Naive thymus-derived CD4-positive, alpha-beta T cell (primary cell): ENCODE results near the gene STIM1. TPM values are rescaled to one million over a fixed set of nuclear protein-coding genes. Genes with fewer than 3 reads are reported as not detected.
A peak's percentile ranks its signal among the peaks of the same experiment; 100 is the strongest.

Experiments used
- ATAC-seq: fragments of 150-1000 bp; cut with Tn5 transposase; 2 replicates; pipeline ENCODE4 v1.10.0; 2021; ENCODE audit warnings: mild to moderate bottlenecking, moderate library complexity
- CTCF ChIA-PET: fragments of 350-600 bp; sonication (Branson Sonifier 250); formaldehyde crosslinking; loops from one replicate; lab custom pipeline; 2021; ENCODE audit warnings: antibody characterized with exemption; lab: Charles Lee
- POLR2A ChIA-PET: fragments of 350-600 bp; sonication (Branson Sonifier 250); formaldehyde crosslinking; loops from one replicate; lab custom pipeline; 2021; ENCODE audit warnings: antibody characterized with exemption, inconsistent platforms; lab: Charles Lee
- DNase-seq, 9 donors: peaks; one replicate each; pipeline versions ENCODE4 v3.0.0 to v3.0.0-alpha.2; 2020 to 2022; ENCODE audit warnings: mixed read lengths in 1 of 9
- H3K27ac ChIP-seq: one replicate; pipeline ENCODE4 v1.7.0; 2013; ENCODE audit warnings: mild to moderate bottlenecking, low read depth, low read length, moderate library complexity
- H3K27me3 ChIP-seq, 2 donors: one replicate each; pipeline ENCODE4 v1.7.0; 2013; ENCODE audit warnings: low read length in 2 of 2, mild to moderate bottlenecking in 2 of 2, moderate library complexity in 2 of 2; ENCODE audit not compliant: control insufficient read depth in 2 of 2, insufficient read depth in 2 of 2
- H3K36me3 ChIP-seq, 3 experiments: 1 replicate in 2 of 3; 2 replicates in 1 of 3; pipeline ENCODE4 v1.7.0; 2013; ENCODE audit warnings: low read length in 3 of 3, mild to moderate bottlenecking in 3 of 3, moderate library complexity in 1 of 3; ENCODE audit not compliant: insufficient read depth in 3 of 3, control insufficient read depth in 2 of 3
- H3K4me1 ChIP-seq, 2 donors: one replicate each; pipeline ENCODE4 v1.7.0; 2013; ENCODE audit warnings: low read length in 2 of 2, mild to moderate bottlenecking in 2 of 2, moderate library complexity in 1 of 2; ENCODE audit not compliant: control insufficient read depth in 2 of 2, insufficient read depth in 2 of 2
- H3K4me3 ChIP-seq: 2 replicates; pipeline ENCODE4 v1.7.0; 2013; ENCODE audit warnings: mild to moderate bottlenecking, low read length
- H3K9me3 ChIP-seq, 3 experiments: 1 replicate in 2 of 3; 2 replicates in 1 of 3; pipeline ENCODE4 v1.7.0; 2013; ENCODE audit warnings: low read length in 3 of 3; ENCODE audit not compliant: control insufficient read depth in 2 of 3
- H3K27ac Mint-ChIP-seq, 9 donors: one replicate each; pipeline ENCODE4 v1.8.0; 2020 to 2022; ENCODE audit warnings: mixed read lengths in 9 of 9, mild to moderate bottlenecking in 8 of 9, moderate library complexity in 5 of 9, inconsistent platforms in 2 of 9
- H3K27me3 Mint-ChIP-seq, 5 donors: one replicate each; pipeline ENCODE4 v1.8.0; 2021 to 2022; ENCODE audit warnings: mixed read lengths in 5 of 5, mild to moderate bottlenecking in 1 of 5
- H3K36me3 Mint-ChIP-seq, 5 donors: one replicate each; pipeline ENCODE4 v1.8.0; 2020 to 2022; ENCODE audit warnings: mixed read lengths in 5 of 5, mild to moderate bottlenecking in 3 of 5, inconsistent platforms in 1 of 5
- H3K4me1 Mint-ChIP-seq, 7 donors: one replicate each; pipeline ENCODE4 v1.8.0; 2020 to 2022; ENCODE audit warnings: mixed read lengths in 7 of 7, mild to moderate bottlenecking in 3 of 7, inconsistent platforms in 1 of 7
- H3K4me3 Mint-ChIP-seq, 10 donors: one replicate each; pipeline ENCODE4 v1.8.0; 2020 to 2022; ENCODE audit warnings: mild to moderate bottlenecking in 10 of 10, mixed read lengths in 10 of 10, moderate library complexity in 6 of 10, inconsistent platforms in 2 of 10
- H3K9me3 Mint-ChIP-seq, 11 donors: one replicate each; pipeline ENCODE4 v1.8.0; 2020 to 2022; ENCODE audit warnings: mixed read lengths in 11 of 11, mild to moderate bottlenecking in 4 of 11, inconsistent platforms in 1 of 11, moderate library complexity in 1 of 11
- intact Hi-C, 2 donors: fragments of 100-400 bp; cut with micrococcal nuclease; formaldehyde crosslinking; loops; one replicate each; pipeline ENCODE4 v1.15.1; 2023
- polyA plus RNA-seq, 2 donors: library from polyadenylated mRNA; unstranded; fragments of 300-500 nt; fragmentation: Illumina TruSeq; gene quantifications; one replicate each; pipeline ENCODE4 v1.2.3, GENCODE V29; 2021
- total RNA-seq, 6 experiments: library from RNA in 5 of 6; stranded (reverse) in 5 of 6; gene quantifications; 1 replicate in 5 of 6; 2 replicates in 1 of 6; pipeline ENCODE4 v1.2.3 and lab custom pipeline; 2021 to 2026

Gene STIM1
- total and polyA plus RNA-seq, 7 experiments from 2014 or later: 38.4 to 117 (median 99.0) TPM

GRCh38 chr11:3826721-3827120 is 28.7 kb upstream of the STIM1 start:
- no peaks in the 10 kb centered on the region for H3K9me3 Mint-ChIP-seq

GRCh38 chr11:3827434-3828186 is 27.9 kb upstream of the STIM1 start:
- Mint-ChIP-seq H3K4me3 (no peak overlapping the region), H3K9me3 (no peaks in the 10 kb centered on the region), H3K27ac (peak overlapping the region in 6 of 9 donors; percentile 21 to 89 (median 86)), H3K36me3 (peaks cover 0 to 24% (median 20%) of the 10 kb centered on the region in 5 donors), H3K4me1 (peaks cover 37 to 73% (median 67%) of the 10 kb centered on the region in 7 donors), H3K27me3 (no peaks in the 10 kb centered on the region)
- DNase-seq: no peak
- ChIA-PET CTCF (interaction anchor here (1.2 to 4.0 kb wide), 2 partner anchors 9 to 14 kb away, joined by 3 to 20 read pairs; partner anchors contain the start of gene RHOG), POLR2A (interaction anchor here (0.6 to 17.9 kb wide), 7 partner anchors 7 to 62 kb away, joined by 3 to 399 read pairs (median 6); partner anchors contain the start of genes RHOG and STIM1)
- Histone ChIP-seq H3K27ac (no peak overlapping the region), H3K4me3 (no peak overlapping the region), H3K4me1 (peaks cover 29 to 39% of the 10 kb centered on the region in 2 donors), H3K27me3 (no peaks in the 10 kb centered on the region), H3K9me3 (no peaks in the 10 kb centered on the region), H3K36me3 (peaks cover 2 to 59% (median 5%) of the 10 kb centered on the region in 3 experiments)
- no peak for ATAC-seq
- intact Hi-C loops: no loop called here

More at GRCh38 chr11:3826721-3827120, 28.7 kb upstream of the STIM1 start:
- ATAC-seq: no peak
- Histone ChIP-seq H3K4me1 (peaks cover 20 to 30% of the 10 kb centered on the region in 2 donors), H3K27ac (peak overlapping the region; percentile 38), H3K36me3 (peaks cover 0 to 57% (median 5%) of the 10 kb centered on the region in 3 experiments), H3K4me3 (no peak overlapping the region), H3K9me3 (no peaks in the 10 kb centered on the region), H3K27me3 (no peaks in the 10 kb centered on the region)
- DNase-seq: no peak
- peaks cover 29 to 64% (median 59%) of the 10 kb centered on the region in 7 donors for H3K4me1 Mint-ChIP-seq
- no peak overlapping the region for H3K4me3 Mint-ChIP-seq
- peak overlapping the region in 8 of 9 donors; percentile 33 to 96 (median 88) for H3K27ac Mint-ChIP-seq
- POLR2A ChIA-PET: interaction anchor here (1.0 to 5.3 kb wide), 4 partner anchors 8 to 17 kb away, joined by 3 to 52 read pairs (median 6); partner anchors contain the start of gene RHOG
- intact Hi-C loops: no loop called here
- peaks cover 0 to 24% (median 20%) of the 10 kb centered on the region in 5 donors for H3K36me3 Mint-ChIP-seq
- no peaks in the 10 kb centered on the region for H3K27me3 Mint-ChIP-seq
- CTCF ChIA-PET: interaction anchor here (0.7 to 4.0 kb wide), 4 partner anchors 10 to 22 kb away, joined by 3 to 20 read pairs (median 4); partner anchors contain the start of gene RHOG

DNA sequence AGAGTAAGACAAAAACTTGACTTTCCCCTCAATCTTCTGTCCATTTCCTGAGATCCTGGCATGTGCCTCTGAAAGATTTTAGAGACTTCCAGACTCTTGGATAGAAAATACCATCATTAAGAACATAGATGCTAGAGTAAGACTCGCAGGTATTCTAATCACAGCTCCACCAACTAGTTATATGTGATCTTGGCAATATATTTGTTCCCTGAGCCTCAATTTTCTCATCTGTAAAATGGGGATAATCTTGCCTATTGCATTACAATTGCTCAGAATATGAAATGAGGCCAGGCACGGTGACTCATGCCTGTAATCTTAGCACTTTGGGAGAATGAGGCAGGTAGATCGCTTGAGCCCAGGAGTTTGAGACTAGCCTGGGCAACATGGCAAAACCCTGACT is 25.4 kb upstream of the STIM1 start:
- intact Hi-C loops: no loop called here
- H3K4me3 Mint-ChIP-seq: no peak overlapping the region
- CTCF ChIA-PET: interaction anchor here (1.8 kb wide), 1 partner anchor 10 kb away, joined by 5 read pairs; no protein-coding TSS in a partner anchor
- Histone ChIP-seq H3K27ac (peak overlapping the region; percentile 53), H3K36me3 (peaks cover 2 to 62% (median 5%) of the 10 kb centered on the region in 3 experiments), H3K9me3 (no peaks in the 10 kb centered on the region), H3K27me3 (no peaks in the 10 kb centered on the region), H3K4me3 (no peak overlapping the region), H3K4me1 (peaks cover 42 to 61% of the 10 kb centered on the region in 2 donors)
- peak overlapping the region; percentile 33 to 99 (median 91) for H3K27ac Mint-ChIP-seq
- POLR2A ChIA-PET: interaction anchor here (1.0 to 17.9 kb wide), 3 partner anchors 10 to 64 kb away, joined by 7 to 399 read pairs (median 11); partner anchors contain the start of genes RHOG and STIM1
- no peak for ATAC-seq
- no peaks in the 10 kb centered on the region for H3K27me3 Mint-ChIP-seq
- no peak for DNase-seq
- H3K9me3 Mint-ChIP-seq: peaks cover 0 to 2% (median 0%) of the 10 kb centered on the region in 11 donors
- H3K4me1 Mint-ChIP-seq: peaks cover 52 to 82% (median 74%) of the 10 kb centered on the region in 7 donors
- peaks cover 0 to 32% (median 27%) of the 10 kb centered on the region in 5 donors for H3K36me3 Mint-ChIP-seq

- no peak for ATAC-seq
- Mint-ChIP-seq H3K36me3 (peaks cover 3 to 38% (median 33%) of the 10 kb centered on the region in 5 donors), H3K4me1 (peaks cover 59 to 82% (median 75%) of the 10 kb centered on the region in 7 donors), H3K27me3 (no peaks in the 10 kb centered on the region), H3K9me3 (peaks cover 0 to 2% (median 0%) of the 10 kb centered on the region in 11 donors), H3K4me3 (peak overlapping the region in 4 of 10 donors; percentile 39 to 92 (median 80)), H3K27ac (peak overlapping the region; percentile 50 to 99 (median 93))
- ChIA-PET CTCF (interaction anchor here (1.8 kb wide), 1 partner anchor 9 kb away, joined by 5 read pairs; no protein-coding TSS in a partner anchor), POLR2A (interaction anchor here (0.9 to 17.9 kb wide), 6 partner anchors 8 to 242 kb away, joined by 3 to 399 read pairs (median 6); partner anchors contain the start of genes RHOG and STIM1)
- no peak for DNase-seq
- Histone ChIP-seq H3K36me3 (peaks cover 2 to 63% (median 5%) of the 10 kb centered on the region in 3 experiments), H3K27ac (peak overlapping the region; percentile 53), H3K4me3 (no peak overlapping the region), H3K9me3 (no peaks in the 10 kb centered on the region), H3K27me3 (no peaks in the 10 kb centered on the region), H3K4me1 (peaks cover 48 to 61% of the 10 kb centered on the region in 2 donors)
- intact Hi-C loops: no loop called here
Observed at GRCh38 chr11:3830730-3831129, 24.7 kb upstream of the STIM1 start.

- peak overlapping the region; percentile 53 for H3K27ac ChIP-seq
- peaks cover 61 to 82% (median 70%) of the 10 kb centered on the region in 7 donors for H3K4me1 Mint-ChIP-seq
- peak overlapping the region; percentile 57 to 99 (median 93) for H3K27ac Mint-ChIP-seq
- ATAC-seq (peak; percentile 61), DNase-seq (no peak)
- peaks cover 3 to 37% (median 30%) of the 10 kb centered on the region in 5 donors for H3K36me3 Mint-ChIP-seq
- H3K36me3 ChIP-seq: peaks cover 2 to 54% (median 2%) of the 10 kb centered on the region in 3 experiments
- no peaks in the 10 kb centered on the region for H3K9me3 ChIP-seq
- ChIA-PET POLR2A (interaction anchor here (0.6 to 17.9 kb wide), 9 partner anchors 8 to 241 kb away, joined by 3 to 399 read pairs (median 3); partner anchors contain the start of genes RHOG and STIM1), CTCF (interaction anchor here (1.0 to 1.8 kb wide), 3 partner anchors 8 to 241 kb away, joined by 3 to 5 read pairs (median 3); no protein-coding TSS in a partner anchor)
- intact Hi-C loops: no loop called here
- H3K27me3 ChIP-seq: no peaks in the 10 kb centered on the region
- peaks cover 54 to 66% of the 10 kb centered on the region in 2 donors for H3K4me1 ChIP-seq
- H3K9me3 Mint-ChIP-seq: peaks cover 0 to 2% (median 0%) of the 10 kb centered on the region in 11 donors
- H3K4me3 Mint-ChIP-seq: peak overlapping the region; percentile 59 to 94 (median 73)
- no peak overlapping the region for H3K4me3 ChIP-seq
- no peaks in the 10 kb centered on the region for H3K27me3 Mint-ChIP-seq
Observed at GRCh38 chr11:3831378-3832239, 23.9 kb upstream of the STIM1 start.
